ENCODE data around the gene LDAH.
"Not testable (repeated sequence)": the region's sequence is repeated elsewhere in the genome, so short reads cannot be mapped to it uniquely, and the experiment has no call there.

- not testable (repeated sequence) for TF ChIP-seq CTCF (IDR thresholded peaks at IDR 0.05); ZFX (IDR thresholded peaks at IDR 0.05; ENCODE audit: borderline replicate concordance)
Measured at GRCh38 chr2:20713585-20713984, 109.3 kb downstream of the LDAH start.
